GM18526 (cell line): ENCODE results near the gene CCNDBP1.

Experiments used
- POLR2A ChIP-seq: IDR thresholded peaks from 3 replicates; pipeline ENCODE4 v1.6.1; 2011; ENCODE audit not compliant: insufficient read length; ENCODE audit errors: extremely low read depth

The CCNDBP1 gene

DNA sequence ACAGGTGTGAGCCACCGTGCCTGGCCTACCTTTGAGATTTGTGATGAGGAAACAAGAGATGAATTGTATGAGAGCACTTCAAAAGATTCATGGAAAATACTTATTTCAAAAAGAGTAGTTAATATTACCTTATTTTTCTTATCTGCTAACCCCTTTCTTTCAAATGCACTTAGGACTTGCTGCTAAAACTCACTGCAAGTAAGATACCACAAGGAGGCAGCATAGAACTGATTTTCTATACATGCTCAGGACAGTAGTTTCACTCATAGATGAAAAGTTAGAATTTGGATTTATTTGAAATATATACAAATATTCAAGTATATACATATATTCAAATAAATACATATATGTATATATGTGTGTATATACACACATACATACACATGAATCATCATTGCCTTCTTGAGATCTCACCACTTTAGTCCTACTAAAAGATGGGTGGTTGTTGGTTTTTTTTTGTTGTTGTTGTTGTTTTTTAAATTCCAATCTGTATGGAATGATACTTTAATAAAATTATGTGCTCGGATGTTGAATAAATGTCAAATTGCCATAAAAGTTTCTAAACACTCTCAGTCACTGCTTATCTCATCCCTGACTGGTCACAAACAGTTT, 2.4 kb downstream of the CCNDBP1 start:
- no peak for TF ChIP-seq POLR2A

DNA sequence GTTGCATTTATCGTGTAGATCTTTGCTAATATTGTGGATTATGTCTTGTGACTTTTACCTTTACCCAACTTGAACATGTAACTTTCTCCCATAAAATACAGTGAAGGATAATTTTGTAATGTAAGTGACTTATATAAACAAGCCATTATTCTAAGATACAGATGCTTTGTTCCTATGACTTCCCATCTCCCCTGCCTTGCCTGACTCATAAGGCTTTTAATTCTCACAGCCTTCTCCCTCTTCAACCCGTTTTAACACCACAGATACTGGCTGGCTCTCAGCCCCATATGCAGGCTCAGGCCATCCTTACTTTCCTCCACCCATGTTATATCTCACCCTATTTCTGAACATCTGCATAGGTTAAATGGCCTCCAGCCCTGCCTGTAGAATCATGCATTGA, 4.1 kb downstream of the CCNDBP1 start:
- TF ChIP-seq POLR2A = no peak

DNA sequence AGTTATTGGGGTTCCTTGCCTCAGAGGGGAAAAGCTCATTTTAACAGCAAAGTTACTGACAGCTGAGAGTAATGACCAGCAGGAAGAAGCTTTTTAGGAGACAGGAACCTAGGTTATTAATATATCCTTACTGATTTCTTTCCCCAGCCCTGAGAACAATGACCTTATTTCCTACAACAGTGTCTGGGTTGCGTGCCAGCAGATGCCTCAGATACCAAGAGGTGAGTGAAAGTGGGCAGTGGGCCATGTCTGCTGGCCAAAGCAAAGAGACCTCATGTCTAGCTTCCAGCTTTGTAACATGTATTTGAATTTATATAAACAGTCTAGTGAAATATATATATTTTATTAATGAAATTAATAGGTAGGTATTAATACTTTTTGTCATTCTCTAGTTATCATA, 5.0 kb downstream of the CCNDBP1 start:
- no peak for TF ChIP-seq POLR2A

DNA sequence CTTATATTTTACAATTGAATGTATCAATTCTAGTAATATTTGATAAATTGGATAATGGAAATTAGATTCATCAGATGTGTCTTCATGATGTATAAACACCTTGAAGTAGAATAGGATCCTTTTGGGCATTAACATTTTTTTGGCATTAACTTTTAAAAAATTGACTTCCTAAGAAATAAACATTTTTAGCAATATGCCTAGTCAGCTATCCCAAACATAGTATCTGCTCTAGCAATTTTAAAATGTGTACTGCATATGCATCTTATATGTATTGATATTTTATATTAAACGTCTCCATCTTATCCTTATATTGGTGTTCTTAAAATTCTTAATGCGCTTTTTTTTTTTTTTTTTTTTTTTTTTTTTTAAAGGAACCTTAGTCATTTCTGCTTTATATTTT, 8.5 kb downstream of the CCNDBP1 start:
- no peak for TF ChIP-seq POLR2A

DNA sequence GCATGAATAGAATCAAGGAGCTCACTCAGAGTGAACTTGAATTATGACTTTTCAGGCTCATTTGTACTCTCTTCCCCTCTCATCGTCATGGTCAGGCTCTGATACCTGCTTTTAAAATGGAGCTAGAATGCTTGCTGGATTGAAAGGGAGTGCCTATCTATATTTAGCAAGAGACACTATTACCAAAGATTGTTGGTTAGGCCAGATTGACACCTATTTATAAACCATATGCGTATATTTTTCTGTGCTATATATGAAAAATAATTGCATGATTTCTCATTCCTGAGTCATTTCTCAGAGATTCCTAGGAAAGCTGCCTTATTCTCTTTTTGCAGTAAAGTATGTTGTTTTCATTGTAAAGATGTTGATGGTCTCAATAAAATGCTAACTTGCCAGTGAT, 9.6 kb downstream of the CCNDBP1 start:
- no peak for TF ChIP-seq POLR2A

DNA sequence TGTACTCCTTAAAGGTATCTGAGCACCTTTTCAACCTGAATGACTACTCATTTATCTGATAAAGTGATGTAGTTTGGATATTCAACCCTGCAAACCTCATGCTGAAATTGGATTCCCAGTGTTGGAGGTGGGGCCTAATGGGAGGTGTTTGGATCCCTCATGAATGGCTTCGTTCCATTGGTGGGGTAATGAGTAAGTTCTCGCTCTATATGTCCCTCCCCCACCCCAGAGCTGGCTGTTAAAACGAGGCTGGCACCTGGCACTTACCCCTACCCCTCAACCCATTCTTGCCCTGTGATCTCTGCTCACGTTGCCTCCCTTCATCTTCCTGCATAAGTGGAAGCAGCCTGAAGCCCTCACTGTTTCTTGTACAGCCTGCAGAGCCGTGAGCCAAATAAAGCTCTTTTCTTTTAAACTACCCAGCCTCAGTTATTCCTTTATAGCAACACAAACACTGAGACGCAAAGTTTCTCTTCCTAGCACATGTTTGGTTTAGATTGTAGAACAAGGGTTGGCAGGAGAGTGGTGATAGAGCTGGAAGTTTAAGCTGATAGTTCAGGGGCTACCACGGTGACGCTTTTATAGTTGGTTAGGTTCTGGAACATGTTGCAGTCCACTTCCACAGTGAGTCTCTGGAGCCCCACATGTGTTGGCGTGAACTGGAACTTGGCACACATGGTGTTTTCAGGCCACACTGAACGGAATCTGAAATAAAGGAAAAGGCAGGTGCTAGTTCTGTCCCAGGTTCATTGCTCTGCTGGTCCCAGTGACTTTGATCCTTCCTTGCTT, 11.8 kb downstream of the CCNDBP1 start:
- TF ChIP-seq POLR2A = no peak

DNA sequence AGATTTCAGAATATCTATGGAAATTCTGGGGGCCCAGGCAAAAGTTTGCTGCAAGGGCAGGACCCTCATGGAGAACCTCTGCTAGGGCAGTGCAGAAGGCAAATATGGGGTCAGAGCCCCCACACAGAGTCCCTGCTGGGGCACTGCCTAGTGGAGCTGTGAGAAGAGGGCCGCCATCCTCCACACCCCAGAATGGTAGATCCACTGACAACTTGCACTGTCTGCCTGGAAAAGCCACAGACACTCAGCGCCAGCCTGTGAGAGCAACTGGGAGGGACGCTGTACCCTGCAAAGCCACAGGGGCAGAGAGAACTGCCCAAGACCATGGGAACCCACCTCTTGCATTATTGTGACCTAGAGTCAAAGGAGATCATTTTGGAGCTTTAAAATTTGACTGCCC, 13.8 kb downstream of the CCNDBP1 start:
- no peak for TF ChIP-seq POLR2A

DNA sequence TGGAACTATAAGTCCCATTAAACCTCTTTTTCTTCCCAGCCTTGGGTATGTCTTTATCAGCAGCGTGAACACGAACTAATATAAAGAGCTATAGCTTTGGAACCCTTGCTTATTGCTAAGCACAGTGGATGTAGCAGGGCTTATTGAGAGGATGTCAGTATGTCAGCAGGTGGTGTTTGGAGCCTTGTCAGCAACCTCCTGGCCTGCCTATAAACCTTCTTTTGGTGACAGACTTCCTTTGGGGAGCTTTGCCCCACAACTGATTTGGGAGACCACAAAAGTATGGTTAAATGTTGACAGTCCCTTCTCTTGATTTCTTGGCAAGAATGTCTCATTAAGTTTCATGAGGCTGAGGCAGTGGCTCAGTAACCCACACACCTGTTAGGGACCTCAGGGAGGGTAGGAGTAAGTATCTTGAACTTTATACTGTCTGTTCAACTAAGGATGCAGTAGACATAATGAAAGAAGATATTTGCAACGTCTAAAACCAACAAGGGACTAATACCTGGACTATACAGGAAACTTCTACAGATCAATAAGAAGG, 14.8 kb downstream of the CCNDBP1 start:
- TF ChIP-seq POLR2A = no peak

DNA sequence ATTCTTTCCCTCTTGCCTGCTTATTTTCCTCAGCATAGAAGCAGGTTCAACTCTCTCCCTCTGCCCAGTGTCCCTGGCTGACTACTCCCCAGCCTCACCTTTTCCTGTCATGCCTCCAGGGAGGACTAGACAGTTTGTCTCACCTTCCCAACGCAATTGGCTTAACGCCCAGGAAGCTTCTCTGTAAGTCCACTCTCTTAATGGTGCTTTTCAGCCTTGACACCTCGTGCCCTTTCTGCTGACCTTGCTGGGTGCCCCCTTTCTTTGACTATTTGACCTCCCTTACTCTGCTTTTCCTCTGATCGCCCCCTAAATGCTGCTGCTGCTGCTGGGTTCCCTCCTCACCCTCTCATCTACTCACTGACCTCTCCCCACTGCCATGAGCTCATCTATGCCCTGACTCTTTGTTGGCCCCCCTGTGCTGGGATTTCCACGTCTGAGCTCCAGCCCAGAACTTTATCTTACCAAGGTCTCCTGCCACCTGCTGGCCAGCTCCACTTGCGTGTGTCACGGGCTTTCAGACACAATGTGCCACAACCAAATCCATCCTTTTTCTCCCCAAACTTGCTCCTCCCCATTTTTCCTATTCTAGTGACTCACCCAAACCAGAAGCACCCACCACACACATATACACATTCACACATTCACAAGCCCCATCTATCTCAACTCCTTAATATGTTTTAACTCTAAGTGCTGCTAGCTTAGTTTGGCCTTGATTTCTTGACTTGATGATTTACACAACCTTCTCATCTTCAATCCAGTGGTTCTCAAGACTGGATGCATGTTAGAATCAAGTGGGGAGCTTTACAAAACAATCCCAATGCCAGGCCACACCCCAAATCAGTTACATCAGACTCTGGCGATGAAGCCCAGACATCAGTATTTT, 19.1 kb downstream of the CCNDBP1 start:
- no peak for TF ChIP-seq POLR2A

DNA sequence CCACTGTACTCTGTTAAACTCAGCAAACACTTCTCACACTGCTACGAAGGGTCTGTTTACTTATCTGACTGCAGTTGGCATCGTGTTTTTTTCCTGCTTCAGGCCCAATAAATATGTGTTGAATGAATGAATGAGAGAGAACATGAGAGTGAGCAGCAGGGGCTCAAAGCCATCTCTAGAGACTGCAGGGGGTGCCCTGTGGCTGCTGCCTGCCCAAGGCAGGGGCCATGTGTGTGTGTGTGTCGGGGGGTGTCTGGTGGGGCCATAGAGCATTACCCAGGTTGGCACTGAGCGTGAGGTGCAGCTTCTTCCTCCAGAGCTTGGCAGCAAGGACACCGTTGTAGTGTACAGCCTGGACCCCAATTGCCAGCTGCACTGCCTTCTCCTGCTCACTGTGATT, 20.9 kb downstream of the CCNDBP1 start:
- TF ChIP-seq POLR2A = no peak

DNA sequence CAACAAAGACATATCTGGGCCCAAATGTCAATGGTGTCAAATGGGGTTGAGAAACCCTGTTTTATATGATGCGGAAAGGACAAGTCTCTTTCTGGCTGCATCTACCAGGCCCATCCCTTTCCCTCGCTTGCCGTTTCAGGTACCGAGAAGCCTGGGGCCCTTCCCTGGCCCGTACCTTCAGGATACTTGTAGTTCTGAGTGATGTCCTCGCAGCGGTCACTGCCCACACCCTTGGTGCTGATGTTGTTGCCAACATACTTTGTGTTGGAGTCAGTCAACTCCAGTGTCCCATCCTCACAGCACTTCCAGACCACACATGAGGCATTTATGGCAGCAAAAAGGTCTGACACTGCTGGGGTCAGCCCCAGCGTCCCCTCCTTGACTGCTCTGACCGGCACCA, 21.8 kb downstream of the CCNDBP1 start:
- no peak for TF ChIP-seq POLR2A

DNA sequence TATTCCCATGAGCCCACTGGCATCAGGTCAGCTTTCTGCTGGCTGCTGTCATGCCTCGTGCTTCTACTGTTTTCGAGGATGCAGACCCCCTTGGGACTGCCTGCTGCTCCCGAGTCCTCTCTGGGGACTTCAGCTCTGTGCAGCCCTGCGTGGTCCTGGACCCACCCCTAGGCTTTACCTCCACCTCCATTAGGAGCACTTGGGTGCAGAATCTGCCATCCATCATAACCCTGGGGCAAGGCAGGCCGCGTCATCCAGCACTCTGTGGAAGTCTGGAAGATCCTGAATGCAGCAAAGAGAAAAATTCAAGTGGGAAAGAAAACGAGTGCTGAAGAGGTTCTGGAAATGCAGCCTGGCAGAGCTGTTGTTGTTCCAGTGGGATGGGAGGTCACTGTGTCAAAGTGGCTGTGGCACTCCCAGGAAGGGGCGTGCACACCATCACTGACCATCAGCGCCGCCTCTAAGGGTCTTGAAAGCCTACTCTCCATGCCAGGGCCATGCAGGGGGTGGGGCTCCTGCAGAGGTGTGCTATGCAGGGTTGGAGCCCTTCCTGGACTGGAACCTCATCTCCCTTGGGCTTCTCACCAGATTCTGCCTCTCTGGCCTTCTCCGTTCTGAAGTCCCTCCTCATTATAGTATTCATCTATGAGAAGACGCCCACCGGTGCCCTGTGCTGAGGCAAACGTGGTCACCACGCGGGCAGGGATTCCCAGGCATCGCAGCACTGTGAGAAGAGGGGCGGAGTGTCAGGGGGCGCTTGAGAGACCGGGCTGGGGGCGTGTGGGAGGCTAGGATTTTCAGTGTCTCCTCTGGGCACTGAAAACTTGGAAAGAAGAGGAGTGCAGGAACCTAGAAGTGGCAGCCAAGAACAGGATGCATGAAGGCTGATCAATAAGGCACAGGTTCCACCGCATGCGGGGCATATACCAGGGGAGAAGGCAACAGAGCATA, 23.1 kb downstream of the CCNDBP1 start:
- TF ChIP-seq POLR2A = no peak

DNA sequence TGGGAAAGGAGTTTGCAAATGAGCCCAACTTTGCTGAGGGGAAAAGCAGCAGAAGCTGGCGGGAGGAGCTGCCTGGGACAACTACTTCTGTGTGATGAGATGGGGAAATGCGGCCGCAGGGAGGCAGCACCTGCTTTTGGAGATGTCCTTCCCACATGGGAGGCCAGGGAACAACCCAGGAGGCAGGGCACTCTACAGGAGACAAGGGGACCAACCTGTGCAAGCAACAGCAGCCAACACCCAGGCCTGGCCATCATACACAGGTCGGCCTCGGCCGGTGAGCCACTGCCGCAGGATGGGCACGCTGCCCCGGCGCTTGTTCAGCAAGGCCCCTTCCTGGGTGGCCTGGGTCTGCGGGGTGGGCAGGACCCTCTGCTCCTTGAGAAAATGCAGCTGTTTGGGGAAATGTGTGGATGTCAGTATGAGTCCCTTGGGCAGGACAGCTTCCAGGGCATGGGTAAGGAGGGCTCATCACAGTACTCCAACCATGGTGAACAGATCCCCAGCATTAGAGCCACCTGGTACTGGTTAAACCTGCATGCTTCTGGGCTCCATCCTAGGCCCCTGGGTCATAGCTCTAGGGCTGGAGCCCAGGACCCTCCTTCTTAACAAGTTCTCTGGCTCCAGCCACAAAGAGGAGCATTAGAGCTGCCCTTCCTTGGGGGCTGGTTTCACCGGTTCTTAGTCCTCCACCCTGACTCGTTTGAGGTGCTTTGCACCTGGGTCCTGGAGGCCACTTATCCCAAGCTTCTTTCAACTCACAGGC, 24.0 kb downstream of the CCNDBP1 start:
- TF ChIP-seq POLR2A = no peak
